Cortex of kidney (tissue), 1 donor: Measurements from ENCODE around the gene PPP4R3A.
"Not testable (repeated sequence)": the region's sequence is repeated elsewhere in the genome, so short reads cannot be mapped to it uniquely, and the experiment has no call there.

Experiments
- DNase-seq: peaks from one replicate; lab custom pipeline; 2025; lab: John Stamatoyannopoulos, UW

PPP4R3A gene

GRCh38 chr14:91510171-91511042 is at the start of gene PPP4R3A:
TSS of gene PPP4R3A (minus strand) at chr14:91510310. CDS start at chr14:91509647, 663 bp downstream.
- DNase-seq = peak; percentile 43

GRCh38 chr14:91555531-91555930 is 45.4 kb upstream of the PPP4R3A start:
- DNase-seq = no peak

GRCh38 chr14:91554535-91555332 is 44.6 kb upstream of the PPP4R3A start:
- no peak for DNase-seq

GRCh38 chr14:91548108-91548507 is 38.0 kb upstream of the PPP4R3A start:
- no peak for DNase-seq

- no peak for DNase-seq
These were observed 36.0 kb upstream of the PPP4R3A start for GRCh38 chr14:91545946-91546716.

- no peak for DNase-seq
These were observed 35.1 kb upstream of the PPP4R3A start for GRCh38 chr14:91545204-91545603.

GRCh38 chr14:91536327-91536726 is 26.2 kb upstream of the PPP4R3A start:
- no peak for DNase-seq

GRCh38 chr14:91534059-91534458 is 23.9 kb upstream of the PPP4R3A start:
- DNase-seq = not testable (repeated sequence)

GRCh38 chr14:91533623-91534022 is 23.5 kb upstream of the PPP4R3A start:
- no peak for DNase-seq

- DNase-seq = no peak
These were observed 13.9 kb upstream of the PPP4R3A start for GRCh38 chr14:91523972-91524371.

- DNase-seq = no peak
These were observed 11.0 kb upstream of the PPP4R3A start for GRCh38 chr14:91521061-91521640.

GRCh38 chr14:91520138-91520537 is 10.0 kb upstream of the PPP4R3A start:
- DNase-seq = no peak

GRCh38 chr14:91519239-91520036 is 9.3 kb upstream of the PPP4R3A start:
- DNase-seq = no peak

GRCh38 chr14:91516663-91517388 is 6.7 kb upstream of the PPP4R3A start:
- DNase-seq = no peak

- no peak for DNase-seq
These were observed 5.9 kb upstream of the PPP4R3A start for GRCh38 chr14:91515979-91516378.

- no peak for DNase-seq
These were observed 903 bp upstream of the PPP4R3A start for GRCh38 chr14:91511043-91511383.

GRCh38 chr14:91509878-91510170 is 286 bp downstream of the PPP4R3A start:
- DNase-seq = no peak

GRCh38 chr14:91509083-91509877 is 830 bp downstream of the PPP4R3A start:
- no peak for DNase-seq

GRCh38 chr14:91508105-91508504 is 2.0 kb downstream of the PPP4R3A start:
- no peak for DNase-seq

- no peak for DNase-seq
These were observed 3.9 kb downstream of the PPP4R3A start for GRCh38 chr14:91506226-91506625.
